Stimulated activated naive CD4-positive, alpha-beta T cell treated with Interleukin-2 at 50 U/mL for 16 hours (primary cell): Measurements from ENCODE around the gene CLDN24.

Experiments
- DNase-seq: peaks from one replicate; lab custom pipeline; 2025; lab: John Stamatoyannopoulos, UW

The CLDN24 gene

GRCh38 chr4:183321079-183321478, 1.1 kb downstream of the CLDN24 start:
- no peak for DNase-seq

DNA sequence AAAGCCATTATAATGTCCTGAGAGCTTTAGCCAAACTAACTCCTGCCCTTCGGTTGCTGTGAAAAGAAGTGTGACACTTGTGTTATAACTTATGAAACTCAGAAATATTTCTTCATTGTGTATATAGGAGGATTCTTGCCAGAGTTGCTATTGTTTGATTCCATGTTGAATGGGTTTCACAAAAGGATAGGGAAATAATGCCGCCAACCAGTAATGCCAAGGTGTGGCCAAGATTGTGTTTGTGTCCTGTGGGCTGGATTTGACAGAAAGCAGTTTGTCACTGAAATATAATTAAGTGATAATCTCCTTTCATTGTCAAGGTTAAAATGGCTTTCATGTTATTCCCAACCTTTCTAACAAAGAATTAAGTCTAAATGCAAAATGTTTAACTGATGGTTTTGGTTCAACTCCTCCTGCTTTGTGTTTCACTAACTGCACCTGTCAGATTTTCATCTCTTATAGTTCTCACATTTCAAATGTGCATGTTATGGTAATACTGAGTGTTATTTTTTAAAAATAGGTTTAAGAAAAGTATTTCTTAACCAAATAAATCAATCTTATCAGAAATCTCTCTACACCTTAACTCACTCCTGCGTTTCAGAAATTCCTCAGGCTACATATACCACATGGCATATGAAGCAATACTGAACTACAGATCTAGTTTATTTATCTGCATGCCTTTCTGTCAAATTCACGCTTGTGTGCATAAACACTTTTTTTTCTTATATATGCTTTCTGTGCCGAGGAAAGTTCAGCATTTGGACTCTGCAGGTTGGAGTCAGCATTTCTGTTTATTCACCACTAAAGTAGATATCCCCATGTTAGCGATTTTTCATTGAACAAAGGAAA, 1.8 kb downstream of the CLDN24 start, which contains the start of gene CLDN22:
Gene CLDN22, minus strand, starts transcription at position 66 of the 849 bp plus-strand sequence. Its CDS starts 58 bp downstream, at position 8.
- DNase-seq, result no peak

DNA sequence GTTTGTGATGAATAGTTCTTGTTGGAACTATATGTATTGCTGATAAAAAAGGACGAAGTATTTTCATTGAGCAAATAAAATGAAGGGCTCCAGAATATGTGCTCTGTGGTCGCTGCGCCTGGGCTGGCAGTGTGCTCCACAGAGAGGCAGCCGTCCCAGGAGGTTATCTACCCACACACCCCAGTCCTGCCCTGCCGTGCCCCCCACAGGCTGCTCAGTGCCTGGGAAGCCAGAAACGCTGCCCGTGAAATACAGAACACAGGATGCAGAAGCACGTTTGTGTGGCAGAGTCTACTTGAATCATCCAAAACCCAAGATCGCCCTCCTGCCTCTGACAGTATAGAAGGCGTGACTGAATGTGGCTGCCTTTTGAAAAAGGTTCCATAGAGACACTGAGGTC, 3.6 kb downstream of the CLDN24 start:
- DNase-seq, result no peak

GRCh38 chr4:183314806-183315205, 7.4 kb downstream of the CLDN24 start:
- no peak for DNase-seq

GRCh38 chr4:183314336-183314735, 7.9 kb downstream of the CLDN24 start:
- DNase-seq, result no peak

GRCh38 chr4:183312841-183313240, 9.4 kb downstream of the CLDN24 start:
- no peak for DNase-seq

GRCh38 chr4:183306811-183307210, 15.4 kb downstream of the CLDN24 start:
- DNase-seq, result no peak

- no peak for DNase-seq
These were observed 17.7 kb downstream of the CLDN24 start for GRCh38 chr4:183304538-183304937.

- DNase-seq, result no peak
These were observed 18.2 kb downstream of the CLDN24 start for GRCh38 chr4:183304067-183304466.

- DNase-seq, result no peak
These were observed 18.9 kb downstream of the CLDN24 start for GRCh38 chr4:183303301-183303700.

DNA sequence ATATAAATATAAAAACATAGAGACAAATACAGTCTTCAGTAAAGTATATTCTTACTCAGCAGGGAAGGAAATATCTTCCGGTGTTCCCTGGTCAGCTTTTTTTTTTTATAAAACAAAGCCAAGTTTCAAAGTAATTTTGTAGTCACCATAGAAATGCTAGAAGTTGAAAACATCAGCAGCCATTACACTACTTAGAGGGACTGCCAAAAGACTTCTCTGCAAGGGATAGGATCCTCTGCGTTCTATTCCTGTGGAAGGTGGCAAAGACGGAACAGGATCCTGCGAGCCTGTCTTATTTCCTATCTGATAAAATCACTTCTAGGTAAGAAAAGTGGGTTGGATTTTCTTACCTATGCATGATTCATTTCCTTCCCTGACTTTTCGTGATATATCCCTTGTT, 21.6 kb downstream of the CLDN24 start:
- no peak for DNase-seq

- DNase-seq, result no peak
These were observed 22.2 kb downstream of the CLDN24 start for GRCh38 chr4:183300070-183300469.

GRCh38 chr4:183299464-183299863, 22.8 kb downstream of the CLDN24 start:
- DNase-seq, result no peak

- no peak for DNase-seq
These were observed 24.6 kb downstream of the CLDN24 start for GRCh38 chr4:183297675-183298074.

- DNase-seq, result no peak
These were observed 26.5 kb downstream of the CLDN24 start for GRCh38 chr4:183295711-183296110.

GRCh38 chr4:183291070-183291469, 31.2 kb downstream of the CLDN24 start:
- no peak for DNase-seq

DNA sequence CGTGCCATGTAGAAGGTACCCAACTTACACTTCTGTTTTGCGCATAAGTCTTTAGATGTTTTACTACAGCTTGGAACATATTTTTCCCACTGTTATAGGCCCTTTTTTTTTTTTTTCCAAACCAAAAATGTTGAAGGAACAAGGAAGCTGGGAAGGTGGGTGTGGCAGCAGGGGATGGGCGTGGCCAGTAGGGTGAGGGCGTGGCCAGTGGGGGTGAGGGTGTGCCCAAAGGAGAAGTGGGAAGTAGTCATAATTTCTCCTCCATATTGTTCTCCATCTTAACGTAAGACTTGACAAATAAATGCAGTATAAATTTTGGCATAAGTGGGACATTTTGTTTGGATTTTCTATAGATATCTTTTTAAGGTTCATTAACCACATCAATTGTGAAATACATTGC, 32.5 kb downstream of the CLDN24 start:
- DNase-seq, result no peak

GRCh38 chr4:183288955-183289354, 33.3 kb downstream of the CLDN24 start:
- no peak for DNase-seq

- DNase-seq, result no peak
These were observed 34.5 kb downstream of the CLDN24 start for GRCh38 chr4:183287677-183288076.

GRCh38 chr4:183287309-183287659, 34.9 kb downstream of the CLDN24 start:
- DNase-seq, result no peak

- no peak for DNase-seq
These were observed 35.5 kb downstream of the CLDN24 start for GRCh38 chr4:183286590-183287308.

DNA sequence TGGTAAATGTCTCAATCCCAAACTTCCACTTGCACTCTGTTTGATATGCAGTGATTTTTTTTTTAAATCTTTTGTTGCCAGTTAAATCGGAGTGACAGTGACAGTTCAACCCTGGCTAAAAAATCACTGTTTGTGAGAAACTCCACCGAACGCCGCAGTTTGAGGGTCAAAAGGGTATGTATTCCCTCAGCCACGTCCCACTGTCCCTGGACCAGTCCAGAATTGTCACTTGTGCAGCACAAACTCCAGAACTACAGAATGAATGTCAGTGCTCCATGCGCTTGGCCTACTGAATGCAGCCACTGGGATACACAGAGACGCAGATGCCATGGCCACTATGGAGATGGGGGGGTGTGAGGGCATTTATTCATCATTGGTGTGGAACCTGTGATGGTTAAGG, 36.3 kb downstream of the CLDN24 start:
- DNase-seq, result no peak

GRCh38 chr4:183284965-183285364, 37.3 kb downstream of the CLDN24 start:
- DNase-seq, result no peak
